DMS 273 (cell line): ENCODE data around the gene PHKG2.

Source experiments
- DNase-seq: peaks from one replicate; lab custom pipeline; 2025; ENCODE audit not compliant: unreplicated experiment; lab: John Stamatoyannopoulos, UW

The PHKG2 gene

GRCh38 chr16:30725418-30725792 is 22.8 kb upstream of the PHKG2 start:
- no peak for DNase-seq

- no peak for DNase-seq
Observed at GRCh38 chr16:30728321-30728720, 19.9 kb upstream of the PHKG2 start.

- DNase-seq = no peak
Observed at GRCh38 chr16:30728899-30729672, 19.1 kb upstream of the PHKG2 start.

- DNase-seq = no peak
Observed at GRCh38 chr16:30731411-30731810, 16.8 kb upstream of the PHKG2 start.

- no peak for DNase-seq
Observed at GRCh38 chr16:30736995-30737793, 11.0 kb upstream of the PHKG2 start.

- no peak for DNase-seq
Observed at GRCh38 chr16:30737794-30738648, 10.2 kb upstream of the PHKG2 start.

GRCh38 chr16:30738984-30739951 is 9.0 kb upstream of the PHKG2 start:
- DNase-seq = no peak

GRCh38 chr16:30740364-30741251 is 7.6 kb upstream of the PHKG2 start:
- no peak for DNase-seq

- DNase-seq = no peak
Observed at GRCh38 chr16:30741461-30741914, 6.7 kb upstream of the PHKG2 start.

- no peak for DNase-seq
Observed at GRCh38 chr16:30743716-30744115, 4.5 kb upstream of the PHKG2 start.

- DNase-seq = no peak
Observed at GRCh38 chr16:30744183-30744582, 4.0 kb upstream of the PHKG2 start.

GRCh38 chr16:30745082-30745481 is 3.1 kb upstream of the PHKG2 start:
- no peak for DNase-seq

- no peak for DNase-seq
Observed at GRCh38 chr16:30746638-30747175, 1.5 kb upstream of the PHKG2 start.

GRCh38 chr16:30747331-30747730 is 894 bp upstream of the PHKG2 start:
- DNase-seq = no peak

GRCh38 chr16:30748634-30749445 is 615 bp downstream of the PHKG2 start:
- peak; percentile 58 for DNase-seq

- DNase-seq = no peak
Observed at GRCh38 chr16:30750201-30750600, 2.0 kb downstream of the PHKG2 start.

- no peak for DNase-seq
Observed at GRCh38 chr16:30750876-30751465, 2.7 kb downstream of the PHKG2 start.

- no peak for DNase-seq
Observed at GRCh38 chr16:30753596-30753995, 5.4 kb downstream of the PHKG2 start.
